CD4-positive, alpha-beta T cell treated with Interleukin-15 for 1 hour (primary cell): Measurements from ENCODE around the gene SUSD2.
"Not testable (repeated sequence)": the region's sequence is repeated elsewhere in the genome, so short reads cannot be mapped to it uniquely, and the experiment has no call there.

Source experiments
- DNase-seq: peaks from one replicate; pipeline ENCODE4 v3.0.0-alpha.2; 2020

SUSD2 gene

DNA sequence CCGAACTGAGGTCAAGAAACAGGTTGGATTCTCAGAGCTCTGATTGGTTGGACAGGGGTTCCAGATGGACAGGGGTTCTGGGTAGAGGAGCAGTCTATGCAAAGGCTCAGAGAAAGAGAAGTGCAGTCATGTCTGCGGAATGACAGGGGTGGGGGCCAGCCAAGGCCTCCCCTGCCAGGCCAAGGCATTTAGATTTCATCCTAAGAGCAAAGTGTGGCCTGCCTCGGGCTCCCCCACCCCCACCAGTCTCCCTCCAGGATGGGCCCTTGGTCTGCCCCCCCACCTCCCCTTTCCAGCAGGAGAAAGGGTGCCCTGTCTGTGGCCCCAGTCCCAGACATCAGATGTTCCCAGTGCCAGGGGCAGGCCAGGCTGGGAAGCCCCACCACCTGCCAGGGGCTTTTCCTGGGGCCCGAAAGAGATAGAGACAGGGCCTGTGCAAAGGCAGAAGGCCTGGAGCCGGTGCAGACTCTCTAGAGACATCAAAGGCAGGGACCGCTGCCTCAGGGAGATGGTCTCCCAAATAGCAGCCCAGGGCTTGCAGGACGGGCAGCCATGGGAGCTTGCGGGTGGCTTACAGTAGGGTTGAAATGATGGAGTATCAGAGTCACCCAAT lies 9.4 kb downstream of the SUSD2 start:
- DNase-seq, result no peak

DNA sequence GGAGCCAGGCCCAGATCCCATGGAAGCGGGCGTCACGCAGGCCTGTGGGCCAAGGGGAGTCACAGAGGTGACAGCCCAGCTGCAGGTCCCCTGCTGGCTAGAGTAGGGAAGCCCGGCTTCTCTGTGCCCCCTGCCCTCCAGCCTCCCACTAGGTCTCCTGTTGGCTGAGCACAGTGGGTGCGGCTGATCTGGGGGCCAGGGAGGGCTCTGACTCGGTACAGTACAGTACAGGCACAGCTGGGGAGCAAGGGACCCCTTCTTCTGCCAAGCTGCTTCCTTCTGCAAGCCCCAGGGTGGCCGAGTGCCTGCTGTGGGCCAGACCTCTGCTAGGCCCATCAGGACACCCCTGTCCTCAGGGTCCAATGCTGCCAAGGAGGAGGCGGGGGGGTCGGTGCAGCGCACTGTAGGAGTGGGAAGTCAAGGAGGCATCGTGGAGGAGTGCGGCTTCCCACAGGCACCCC lies 10.1 kb downstream of the SUSD2 start:
- DNase-seq, result no peak

DNA sequence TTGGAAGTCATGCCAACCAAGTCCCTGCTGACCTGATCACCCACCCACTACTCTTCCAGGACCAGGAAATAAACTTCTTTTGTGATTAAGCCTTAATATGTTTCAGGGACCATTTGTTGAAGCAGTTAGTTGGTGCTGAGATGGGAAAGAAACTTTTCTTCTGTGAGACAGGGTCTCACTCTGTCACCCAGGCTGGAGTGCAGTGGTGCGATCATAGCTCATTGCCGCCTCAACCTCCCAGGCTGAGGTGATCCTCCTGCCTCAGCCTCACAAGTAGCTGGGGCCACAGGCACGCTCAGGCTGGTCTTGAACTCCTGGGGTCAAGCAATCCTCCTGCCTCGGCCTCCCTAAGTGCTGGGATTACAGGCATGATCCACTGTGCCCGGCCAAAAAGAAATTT lies 10.6 kb downstream of the SUSD2 start:
- DNase-seq, result no peak

DNA sequence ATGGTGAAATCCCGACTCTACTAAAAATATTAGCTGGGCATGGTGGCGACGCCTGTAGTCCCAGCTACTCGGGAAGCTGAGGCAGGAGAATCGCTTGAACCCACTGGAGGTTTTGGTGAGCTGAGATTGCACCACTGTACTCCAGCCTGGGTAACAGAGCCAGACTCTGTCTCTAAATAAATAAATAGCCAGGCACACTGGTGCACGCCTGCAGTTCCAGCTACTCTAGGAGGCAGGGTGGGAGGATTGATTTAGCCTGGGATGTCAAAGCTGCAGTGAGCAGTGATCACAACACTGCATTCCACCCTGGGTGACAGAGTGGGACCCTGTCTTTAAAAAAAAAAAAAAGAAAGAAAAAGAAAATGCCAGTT lies 17.4 kb downstream of the SUSD2 start:
- no peak for DNase-seq

DNA sequence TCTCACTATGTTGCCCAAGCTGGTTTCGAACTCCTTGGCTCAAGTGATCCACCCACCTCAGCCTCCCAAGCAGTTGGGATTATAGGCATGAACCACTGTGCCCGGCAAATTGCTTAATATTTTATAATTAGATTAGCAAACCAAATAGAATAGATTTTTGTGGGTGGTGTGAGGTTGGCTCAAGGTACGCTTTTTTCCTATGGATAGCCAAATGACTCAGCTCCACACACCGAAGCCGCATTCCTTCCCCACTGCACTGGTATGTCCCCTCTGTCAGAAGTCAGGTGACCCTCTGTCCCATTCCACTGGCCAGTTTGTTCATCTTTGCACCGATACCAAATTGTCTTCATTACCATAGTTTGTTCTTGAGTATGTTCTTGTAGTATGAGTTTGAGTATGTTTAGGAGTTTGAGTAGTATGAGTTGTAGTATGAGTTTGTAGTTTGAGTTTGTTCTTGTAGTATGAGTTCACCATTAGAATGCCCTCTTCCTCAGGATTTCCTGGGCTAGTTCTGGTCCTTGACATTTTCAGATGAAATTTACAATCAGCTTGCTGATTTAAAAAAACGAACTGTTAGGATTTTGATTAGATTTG lies 19.4 kb downstream of the SUSD2 start:
- DNase-seq, result no peak

DNA sequence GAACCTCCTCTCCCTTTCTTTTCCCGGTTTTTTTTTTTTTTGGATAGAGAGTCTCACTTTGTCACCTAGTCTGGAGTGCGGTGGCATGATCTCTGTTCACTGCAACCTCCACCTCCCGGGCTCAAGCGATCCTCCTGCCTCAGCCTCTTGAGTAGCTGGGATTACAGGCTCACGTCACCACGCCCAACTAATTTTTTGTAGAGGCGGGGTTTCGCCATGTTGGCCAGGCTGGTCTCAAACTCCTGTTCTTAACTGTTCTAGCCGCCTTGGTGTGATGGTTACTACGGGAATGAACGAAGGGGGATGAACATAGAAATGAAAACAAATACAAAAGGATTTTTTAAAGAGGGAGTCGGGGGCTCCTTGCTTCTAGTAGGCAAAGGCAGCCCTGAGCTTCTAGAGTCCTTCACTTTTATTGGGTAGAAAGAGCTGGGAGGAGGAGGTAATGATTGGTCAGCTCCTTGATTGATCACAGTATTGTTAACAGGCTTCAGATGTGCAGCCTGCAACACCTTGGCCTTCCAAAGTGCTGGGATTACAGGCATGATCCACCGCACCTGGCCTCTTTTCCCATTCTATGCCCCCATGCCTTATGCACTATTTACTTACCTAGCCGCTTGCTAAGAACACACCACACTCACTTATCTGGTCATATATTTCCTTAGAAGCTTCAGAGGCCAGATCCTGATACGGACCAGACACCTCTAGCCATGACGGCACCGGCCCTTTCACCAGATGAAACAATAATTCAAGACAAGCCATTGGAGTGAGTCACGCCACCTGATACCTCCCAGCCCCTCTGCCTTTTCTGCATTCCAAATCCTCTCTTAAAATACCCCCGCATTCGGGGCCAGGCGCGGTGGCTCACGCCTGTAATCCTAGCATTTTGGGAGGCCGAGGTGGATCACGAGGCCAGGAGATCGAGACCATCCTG lies 20.7 kb downstream of the SUSD2 start:
- no peak for DNase-seq

DNA sequence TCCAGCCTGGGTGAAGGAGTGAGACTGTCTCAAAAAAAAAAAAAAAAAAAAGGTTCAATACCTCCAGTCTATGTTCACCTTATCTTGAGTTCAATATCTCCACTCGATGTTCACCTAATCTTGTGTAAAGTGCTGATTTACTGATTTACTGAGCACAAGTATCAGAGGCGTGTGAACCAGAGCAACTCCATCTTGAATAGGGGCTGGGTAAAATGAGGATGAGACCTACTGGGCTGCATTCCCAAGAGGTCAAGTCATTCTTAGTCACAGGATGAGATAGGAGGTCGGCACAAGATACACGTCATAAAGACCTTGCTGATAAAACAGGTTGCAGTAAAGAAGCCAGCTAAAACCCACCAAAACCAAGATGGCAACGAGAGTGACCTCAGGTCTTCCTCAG lies 22.6 kb downstream of the SUSD2 start:
- not testable (repeated sequence) for DNase-seq

DNA sequence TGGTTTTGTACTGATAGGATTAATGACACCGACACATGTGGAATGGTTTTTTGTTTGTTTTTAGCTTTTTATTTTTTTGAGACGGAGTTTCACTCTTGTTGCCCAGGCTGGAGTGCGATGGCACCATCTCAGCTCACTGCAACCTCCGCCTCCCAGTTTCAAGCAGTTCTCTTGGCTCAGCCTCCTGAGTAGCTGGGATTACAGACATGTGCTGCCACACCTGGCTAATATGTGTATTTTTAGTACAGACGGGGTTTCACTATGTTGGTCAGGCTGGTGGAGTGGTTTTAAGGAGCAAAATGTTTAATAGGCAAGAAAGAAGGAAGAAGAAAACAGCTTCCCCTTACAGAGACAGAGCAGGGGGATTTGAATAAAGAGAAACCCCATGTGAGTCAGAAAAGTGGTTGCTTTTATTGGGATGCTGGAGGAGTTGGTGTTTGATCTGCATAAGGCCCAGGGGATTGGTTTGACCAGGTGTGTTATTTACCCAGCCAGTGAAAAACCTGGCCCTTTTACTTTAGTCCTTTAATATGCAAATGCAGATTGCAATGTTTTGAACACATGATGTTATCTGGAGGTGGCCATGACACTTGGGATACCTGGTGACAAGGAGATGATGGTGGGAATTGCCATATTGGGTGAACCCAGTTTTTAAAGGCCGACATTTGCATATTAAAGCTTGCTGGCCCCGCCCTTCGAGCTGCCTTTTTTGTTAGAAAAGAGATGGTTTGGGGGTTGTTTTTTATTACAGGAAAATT lies 24.3 kb downstream of the SUSD2 start:
- no peak for DNase-seq

DNA sequence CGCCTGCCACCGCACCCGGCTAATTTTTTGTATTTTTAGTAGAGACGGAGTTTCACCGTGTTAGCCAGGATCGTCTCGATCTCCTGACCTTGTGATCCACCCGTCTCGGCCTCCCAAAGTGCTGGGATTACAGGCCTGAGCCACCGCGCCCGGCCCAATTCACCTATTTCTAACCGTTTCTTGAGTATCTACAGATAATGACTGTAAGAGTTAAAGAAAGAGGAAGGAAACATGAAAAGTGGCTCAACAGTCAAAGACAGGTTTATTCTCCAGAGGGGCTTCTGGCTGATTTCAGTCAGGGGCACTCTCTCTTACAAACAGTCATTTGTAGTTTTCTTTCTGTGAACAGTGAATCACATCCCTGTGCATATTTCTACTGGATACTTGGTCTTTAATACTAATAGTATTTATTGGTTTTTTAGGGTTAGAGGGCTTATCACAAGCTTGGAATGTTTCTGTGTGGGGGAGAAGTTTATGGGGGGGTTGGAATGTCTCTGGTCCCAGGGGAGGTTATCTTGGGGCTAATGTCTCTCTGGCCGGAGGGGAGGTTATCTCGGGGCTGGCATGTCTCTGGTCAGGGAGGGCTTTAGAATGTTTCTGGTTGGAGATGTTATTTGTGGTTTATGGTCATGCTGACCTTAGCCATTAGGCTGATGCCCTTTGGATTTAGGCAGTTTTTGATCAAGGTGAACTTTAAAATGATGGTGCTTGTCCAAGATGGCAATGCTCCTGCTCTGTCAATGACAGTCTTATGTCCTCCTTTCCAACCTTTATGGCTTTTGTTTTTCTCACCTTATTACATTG lies 25.4 kb downstream of the SUSD2 start:
- DNase-seq, result not testable (repeated sequence)

DNA sequence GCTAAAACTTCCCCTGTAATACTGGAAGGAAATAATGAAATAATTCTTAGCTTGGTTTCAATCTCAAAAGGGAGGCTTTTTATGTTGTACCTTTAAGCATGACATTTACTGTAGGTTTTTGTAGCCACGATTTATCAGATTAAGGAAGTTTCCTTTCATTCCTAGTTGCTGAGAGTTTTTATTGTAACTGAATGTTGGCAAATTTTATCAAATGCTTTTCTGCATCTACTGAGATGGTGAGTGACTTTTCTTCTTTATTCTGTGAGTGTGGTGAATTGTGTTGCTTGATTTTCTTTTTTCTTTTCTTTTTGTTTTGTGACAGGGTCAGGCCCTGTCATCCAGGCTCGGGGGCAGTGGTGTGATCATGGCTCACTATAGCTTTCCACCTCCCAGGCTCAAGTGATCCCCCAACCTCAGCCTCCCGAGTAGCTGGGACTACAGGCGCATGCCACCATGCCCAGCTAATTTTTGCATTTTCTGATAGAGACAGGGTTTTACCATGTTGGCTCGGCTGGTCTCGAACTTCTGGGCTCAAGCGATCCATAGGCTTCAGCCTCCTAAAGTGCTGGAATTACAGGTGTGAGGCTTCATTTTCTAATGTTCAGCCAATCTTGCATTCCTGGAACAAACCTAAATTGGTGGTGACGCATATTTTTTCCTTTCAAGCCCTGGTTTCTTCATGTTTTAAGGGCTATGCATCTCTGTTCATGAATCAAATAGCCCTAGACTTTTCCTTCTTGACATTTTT lies 26.2 kb downstream of the SUSD2 start:
- DNase-seq, result no peak

DNA sequence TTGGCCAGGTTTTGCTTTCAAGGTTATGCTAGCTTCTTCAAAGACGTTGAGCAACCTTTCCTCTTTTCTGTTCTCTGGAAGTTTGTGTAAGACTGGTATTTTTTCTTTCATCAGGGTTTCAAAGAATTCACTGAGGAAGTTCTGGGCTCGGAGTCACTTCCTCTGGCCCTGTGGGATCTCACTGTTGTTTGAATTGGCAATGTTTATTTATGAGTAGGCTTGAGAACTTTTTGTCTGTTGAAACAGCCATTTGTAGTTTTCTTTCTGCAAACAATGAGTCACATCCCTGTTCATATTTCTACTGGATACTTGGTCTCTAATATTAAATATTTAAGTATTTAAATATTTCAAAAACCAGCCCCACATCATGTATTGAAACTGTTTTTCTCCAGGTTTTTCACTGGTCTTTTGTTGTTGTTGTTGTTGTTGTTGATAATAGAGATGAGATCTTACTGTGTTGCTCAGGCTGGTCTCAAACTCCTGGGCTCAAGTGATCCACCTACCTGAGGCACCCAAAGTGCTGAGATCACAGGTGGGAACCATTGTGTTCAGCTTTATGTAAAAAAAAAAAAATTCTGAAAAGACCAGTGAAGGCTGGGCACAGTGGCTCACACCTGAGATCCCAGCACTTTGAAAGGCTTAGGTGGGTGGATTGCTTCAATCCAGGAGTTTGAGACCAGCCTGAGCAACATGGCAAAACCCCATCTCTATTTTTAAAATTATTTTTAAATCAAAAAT lies 26.9 kb downstream of the SUSD2 start:
- DNase-seq, result peak; percentile 45

DNA sequence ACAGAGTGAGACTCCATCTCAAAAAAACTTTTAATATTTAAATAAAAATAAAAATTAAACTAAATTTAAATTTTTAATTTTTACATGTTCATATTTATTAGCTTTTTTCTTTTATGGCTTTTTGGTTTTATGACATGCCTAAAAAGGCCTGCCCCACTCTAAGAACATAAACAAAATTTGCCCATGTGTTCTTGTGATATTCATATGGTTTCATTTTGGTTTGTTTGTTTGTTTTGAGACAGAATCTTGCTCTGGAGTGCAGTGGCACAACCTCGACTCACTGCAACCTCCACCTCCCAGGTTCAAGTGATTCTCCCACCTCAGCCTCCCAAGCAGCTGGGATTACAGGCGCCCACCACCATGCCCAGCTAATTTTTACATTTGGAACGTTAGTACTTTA lies 27.7 kb downstream of the SUSD2 start:
- DNase-seq, result no peak

DNA sequence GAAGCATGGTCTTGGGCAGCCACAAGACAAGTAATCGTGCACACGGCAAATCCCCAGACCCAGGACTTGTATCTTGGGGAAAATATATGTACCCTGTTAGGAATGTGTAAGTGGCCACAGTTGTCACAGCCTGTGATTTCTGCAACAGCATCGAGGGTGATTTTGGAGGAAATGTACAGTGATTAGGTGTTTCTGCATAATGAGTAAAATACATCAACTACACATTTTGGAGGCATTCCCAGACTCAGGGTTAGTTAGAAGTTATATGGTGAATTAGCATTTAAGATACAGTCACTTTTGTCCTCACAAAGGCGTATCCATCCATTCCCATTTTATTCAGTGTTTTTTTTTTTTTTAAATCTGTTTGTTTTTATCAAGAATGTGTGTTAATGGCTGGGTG lies 28.4 kb downstream of the SUSD2 start:
- no peak for DNase-seq

DNA sequence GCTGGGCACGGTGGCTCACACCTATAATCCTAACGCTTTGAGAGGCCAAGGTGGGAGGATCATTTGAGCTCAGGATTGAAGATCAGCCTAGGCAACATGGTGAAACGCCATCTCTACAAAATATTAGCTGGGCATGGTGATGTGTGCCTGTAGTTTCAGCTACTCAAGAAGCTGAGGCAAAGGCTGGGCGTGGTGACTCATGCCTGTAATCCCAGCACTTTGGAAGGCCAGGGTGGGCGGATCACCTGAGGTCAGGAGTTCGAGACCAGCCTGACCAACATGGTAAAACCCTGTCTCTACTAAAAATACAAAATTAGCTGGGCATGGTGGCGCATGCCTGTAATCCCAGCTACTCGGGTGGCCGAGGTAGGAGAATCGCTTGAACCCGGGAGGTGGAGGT lies 29.1 kb downstream of the SUSD2 start:
- not testable (repeated sequence) for DNase-seq

DNA sequence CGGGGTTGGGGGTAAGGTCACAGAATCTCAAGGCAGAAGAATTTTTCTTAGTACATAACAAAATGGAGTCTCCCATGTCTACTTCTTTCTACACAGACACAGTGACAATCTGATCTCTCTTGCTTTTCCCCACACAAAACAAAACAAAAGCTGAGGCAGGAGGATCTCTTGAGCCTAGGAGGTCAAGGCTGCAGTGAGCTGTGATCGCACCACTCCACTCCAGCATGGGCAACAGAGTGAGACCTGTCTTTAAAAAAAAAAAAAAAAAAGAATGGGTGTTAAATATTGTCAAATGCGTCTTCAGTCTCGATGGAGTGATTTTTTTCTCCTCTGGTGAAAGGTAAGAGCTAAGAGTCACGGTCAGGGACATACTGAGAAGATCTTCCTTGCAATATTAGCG lies 30.4 kb downstream of the SUSD2 start:
- DNase-seq, result not testable (repeated sequence)

DNA sequence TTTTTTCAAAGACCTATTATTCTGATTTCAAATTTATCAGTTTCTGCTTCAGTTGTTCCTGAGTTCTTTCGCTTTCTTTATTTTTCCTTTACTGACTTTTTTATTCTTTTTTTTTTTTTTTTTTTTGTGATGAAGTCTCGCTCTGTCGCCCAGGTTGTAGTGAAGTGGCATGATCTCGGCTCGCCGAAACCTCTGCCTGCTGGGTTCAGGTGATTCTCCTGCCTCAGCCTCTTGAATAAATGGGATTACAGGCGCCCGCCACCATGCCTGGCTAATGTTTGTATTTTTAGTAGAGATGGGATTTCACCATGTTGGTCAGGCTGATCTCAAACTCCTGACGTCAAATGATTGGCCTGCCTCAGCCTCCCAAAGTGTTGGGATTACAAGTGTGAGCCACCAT lies 31.8 kb downstream of the SUSD2 start:
- DNase-seq, result not testable (repeated sequence)

DNA sequence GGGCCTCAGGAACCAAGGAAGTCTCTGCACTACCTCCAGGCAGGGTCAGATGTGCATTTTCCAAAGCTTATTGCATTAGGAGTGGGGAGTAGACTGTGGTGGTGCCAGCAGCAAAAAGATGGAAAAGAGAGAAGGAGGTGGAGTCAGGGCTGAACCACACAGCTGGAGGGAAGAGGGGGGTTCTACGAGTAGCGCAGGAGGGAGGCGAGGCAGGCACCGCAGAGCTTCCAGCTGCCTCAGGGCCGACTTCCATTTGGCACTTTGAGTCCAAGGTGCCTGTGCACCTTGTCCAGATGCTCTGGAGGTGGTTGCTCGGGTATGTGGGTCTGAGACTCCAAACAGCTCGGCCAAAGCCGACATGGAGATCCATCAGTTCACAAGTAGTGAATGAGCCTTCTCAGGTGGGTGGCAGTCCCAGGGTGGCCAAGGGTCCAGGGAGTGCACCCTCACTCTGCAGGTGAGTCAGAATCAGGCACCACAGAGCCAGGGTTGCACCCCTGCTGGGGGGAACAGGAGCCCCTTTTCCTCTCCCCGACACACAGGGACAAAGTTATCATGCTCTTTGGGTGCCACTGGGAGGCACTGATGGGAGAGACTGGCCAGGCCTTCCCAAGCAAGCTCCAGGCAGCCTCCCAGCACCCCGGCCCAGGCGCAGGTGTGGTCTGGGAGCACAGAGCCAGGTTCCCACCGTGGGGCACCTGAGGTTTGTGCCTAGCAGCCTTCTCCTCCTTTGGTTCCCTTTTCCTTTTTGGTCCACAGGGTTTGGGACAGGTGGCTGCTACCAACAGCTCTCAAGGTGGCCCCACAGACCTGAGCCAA lies 33.4 kb downstream of the SUSD2 start:
- DNase-seq, result no peak

DNA sequence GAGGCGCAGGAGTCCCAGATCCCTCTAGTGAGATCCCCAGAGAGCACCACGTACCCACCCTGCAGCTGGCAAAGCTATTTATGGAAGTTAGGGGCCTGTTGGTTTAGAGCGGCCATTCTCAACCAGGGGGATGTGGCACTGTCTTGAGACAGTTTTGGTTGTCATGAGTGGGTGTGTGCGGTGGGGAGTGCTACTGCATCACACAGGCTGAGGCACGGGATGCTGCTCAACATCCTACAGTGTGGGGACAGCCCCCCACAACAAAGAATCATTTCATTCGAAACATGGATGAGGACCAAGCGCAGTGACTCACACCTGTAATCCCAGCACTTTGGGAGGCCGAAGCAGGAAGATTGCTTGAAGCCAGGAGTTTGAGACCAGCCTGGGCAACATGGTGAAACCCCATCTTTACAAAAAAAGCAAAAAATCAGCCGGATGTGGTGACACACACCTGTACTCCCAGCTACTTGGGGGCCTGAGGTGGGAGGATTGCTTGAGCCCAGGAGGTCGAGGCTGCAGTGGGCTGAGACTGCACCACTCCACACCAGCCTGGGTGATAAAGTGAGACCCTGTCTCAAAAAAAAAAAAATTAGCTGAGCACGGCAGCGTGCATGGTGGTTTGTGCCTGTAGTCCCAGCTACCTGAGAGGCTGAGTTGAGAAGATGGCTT lies 35.4 kb downstream of the SUSD2 start:
- DNase-seq, result no peak

DNA sequence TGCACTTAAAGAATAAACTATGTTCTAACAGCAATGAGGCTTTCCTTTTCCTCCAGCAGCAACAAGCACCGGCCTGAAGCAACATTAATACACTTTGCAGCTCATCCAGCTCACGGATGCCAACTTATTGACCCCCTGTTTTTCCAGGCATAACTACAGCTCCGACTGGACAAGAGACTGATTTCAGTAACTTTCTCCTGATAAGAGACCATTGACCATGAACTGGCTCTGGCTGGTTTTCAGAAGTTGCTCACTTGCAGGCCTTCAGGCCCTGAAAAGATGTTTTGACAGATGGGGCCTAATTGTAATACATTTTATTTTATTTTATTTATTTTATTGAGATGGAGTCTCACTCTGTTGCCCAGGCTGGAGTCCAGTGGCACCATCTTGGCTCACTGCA lies 36.1 kb downstream of the SUSD2 start:
- DNase-seq, result no peak
